HepG2 (cell line): ENCODE results near the gene USP35. TPM values are rescaled to one million over a fixed set of nuclear protein-coding genes. Genes with fewer than 3 reads are reported as not detected.

ENCODE experiments used
- ATAC-seq: fragments of 200-7000 bp; cut with Tn5 transposase; 3 replicates; pipeline ENCODE4 v1.9.1; 2020; ENCODE audit warnings: mild to moderate bottlenecking, moderate library complexity
- BruUV-seq: library from RNA; stranded (reverse); fragments of 400-500 nt; replicated peaks from 2 replicates; lab custom pipeline; 2021; lab: Mats Ljungman, UMichigan
- CTCF ChIA-PET: fragments of 300-600 bp; formaldehyde crosslinking; extraction: SDS; loops from one replicate; lab custom pipeline; 2021; ENCODE audit warnings: low total read pairs, inconsistent platforms, low intra/inter-chr PET ratio; lab: Yijun Ruan, JAX
- POLR2A ChIA-PET: fragments of 350-600 bp; sonication (Branson Sonifier 250); formaldehyde crosslinking; loops from one replicate; lab custom pipeline; 2020; ENCODE audit warnings: antibody characterized with exemption, inconsistent platforms; lab: Yijun Ruan, JAX
- DNase-seq: peaks from one replicate; pipeline ENCODE4 v3.0.0-alpha.2; 2015; ENCODE audit warnings: low spot score
- FAIRE-seq: peaks from 3 replicates; lab custom pipeline; 2011; peaks lifted over from hg19 to GRCh38; lab: Jason Lieb, UNC
- H2AFZ ChIP-seq: one replicate; pipeline ENCODE4 v1.6.1; 2011; ENCODE audit warnings: low read length, inconsistent platforms
- H3K27ac ChIP-seq: fragments of 300-600 bp; 3 replicates; pipeline ENCODE4 v1.8.0; 2011; ENCODE audit warnings: mixed run types, mild to moderate bottlenecking, mixed read lengths, low read length, inconsistent platforms; ENCODE audit not compliant: insufficient read depth; ENCODE audit errors: extremely low read length
- H3K27me3 ChIP-seq, 2 experiments: fragments of 200-600 bp in 1 of 2; 2 replicates in 1 of 2; 3 replicates in 1 of 2; pipeline versions ENCODE4 v1.6.0 to v1.8.0; 2011; ENCODE audit warnings: low read length in 2 of 2, mild to moderate bottlenecking in 2 of 2, moderate library complexity in 2 of 2, inconsistent platforms in 1 of 2; ENCODE audit not compliant: insufficient read depth in 2 of 2, control insufficient read depth in 1 of 2
- H3K36me3 ChIP-seq, 2 experiments: fragments of 200-600 bp in 1 of 2; replicated peaks in 1 of 2; 2 replicates in 1 of 2; 3 replicates in 1 of 2; pipeline versions ENCODE4 v1.5.1 to v1.8.0; 2011; ENCODE audit warnings: low read length in 2 of 2, inconsistent platforms in 1 of 2; ENCODE audit not compliant: insufficient read depth in 2 of 2, control insufficient read depth in 1 of 2
- H3K4me1 ChIP-seq: 2 replicates; pipeline ENCODE4 v1.5.1; 2012; ENCODE audit warnings: low read length, inconsistent platforms; ENCODE audit not compliant: insufficient read depth
- H3K4me2 ChIP-seq: 2 replicates; pipeline ENCODE4 v1.6.0; 2011; ENCODE audit warnings: low read depth, low read length, inconsistent platforms
- H3K4me3 ChIP-seq, 3 experiments: fragments of 200-600 bp in 1 of 3; sonication (generic), shearing (Covaris generic) in 1 of 3; replicated peaks in 1 of 3; 2 replicates each; pipeline ENCODE4 v1.5.1; 2011 to 2016; ENCODE audit warnings: low read length in 3 of 3, inconsistent platforms in 2 of 3, low read depth in 2 of 3, mild to moderate bottlenecking in 2 of 3, control low read depth in 1 of 3, mixed read lengths in 1 of 3; ENCODE audit not compliant: insufficient read depth in 1 of 3
- H3K79me2 ChIP-seq: one replicate; pipeline ENCODE4 v1.6.1; 2011; ENCODE audit warnings: low read length, inconsistent platforms; ENCODE audit not compliant: insufficient read depth
- H3K9ac ChIP-seq: 2 replicates; pipeline ENCODE4 v1.6.0; 2011; ENCODE audit warnings: mild to moderate bottlenecking, low read depth, low read length, inconsistent platforms; ENCODE audit not compliant: insufficient read depth
- H3K9me3 ChIP-seq: 2 replicates; pipeline ENCODE4 v1.5.1; 2012; ENCODE audit warnings: mild to moderate bottlenecking, low read length
- H4K20me1 ChIP-seq: 2 replicates; pipeline ENCODE4 v1.6.0; 2011; ENCODE audit warnings: inconsistent platforms, mild to moderate bottlenecking, low read length, moderate library complexity; ENCODE audit not compliant: insufficient read depth
- ARID2 ChIP-seq: sonication (generic); formaldehyde crosslinking; IDR thresholded peaks from 2 replicates; pipeline ENCODE4 v1.8.1; 2022; ENCODE audit warnings: mild to moderate bottlenecking, missing genetic modification reagents, borderline replicate concordance
- HNRNPL ChIP-seq: fragments of 200-400 bp; formaldehyde crosslinking; IDR thresholded peaks from 2 replicates; pipeline ENCODE4 v1.6.1; 2017; ENCODE audit warnings: mild to moderate bottlenecking, low read depth, low read length
- HOXA3 ChIP-seq: sonication (generic); formaldehyde crosslinking; IDR thresholded peaks from 2 replicates; pipeline ENCODE4 v1.5.0; 2020; ENCODE audit warnings: missing genetic modification reagents
- NFYB ChIP-seq: sonication (generic); formaldehyde crosslinking; IDR thresholded peaks from 2 replicates; pipeline ENCODE4 v1.4.0; 2020; ENCODE audit warnings: missing genetic modification reagents
- ZNF768 ChIP-seq: sonication (generic); formaldehyde crosslinking; IDR thresholded peaks from 2 replicates; pipeline ENCODE4 v1.4.0; 2020; ENCODE audit warnings: missing genetic modification reagents
- WGBS: methylation state at CpG from one replicate; pipeline ENCODE4 v1.1.6; 2017; ENCODE audit warnings: low lambda C conversion rate; 5-methylcytosine and 5-hydroxymethylcytosine counted together
- in situ Hi-C: cut with HindIII; loops from 2 replicates; pipeline ENCODE4 v1.10.0; 2017; ENCODE audit warnings: low pct_unique_long_range_greater_than_20kb; ENCODE audit not compliant: extremely low pct_ligation_motif_present
- intact Hi-C: fragments of 100-400 bp; cut with micrococcal nuclease; formaldehyde crosslinking; loops from one replicate; pipeline ENCODE4 v1.10.0; 2022; ENCODE audit not compliant: unreplicated experiment
- polyA plus RNA-seq, 8 experiments: library from polyadenylated mRNA; depleted of rRNA in 3 of 8; stranded (reverse) in 7 of 8; unstranded in 1 of 8; fragments of >200 nt; fragmentation: Illumina TruSeq in 4 of 8; extraction: Trizol in 4 of 8; gene quantifications; 2 replicates each; pipeline versions ENCODE4 v1.2.1 to v1.2.3, GENCODE V29; 2011 to 2016; ENCODE audit warnings: low read depth in 4 of 8, missing spikeins in 1 of 8, mixed read lengths in 1 of 8; ENCODE audit not compliant: insufficient read depth in 1 of 8
- total RNA-seq, 5 experiments: library from RNA; depleted of rRNA; stranded (reverse); fragments of >200 nt; fragmentation: Illumina TruSeq; extraction: Trizol; gene quantifications; 2 replicates each; pipeline ENCODE4 v1.2.3, GENCODE V29; 2016; ENCODE audit warnings: low read depth in 1 of 5
- TF ChIP-seq, protein P1 (sequence below): sonication (generic); formaldehyde crosslinking; IDR thresholded peaks from 2 replicates; pipeline ENCODE4 v1.5.1; 2020; ENCODE audit warnings: mild to moderate bottlenecking, missing genetic modification reagents
- TF ChIP-seq, protein P2 (sequence below): sonication (generic); formaldehyde crosslinking; IDR thresholded peaks from 2 replicates; pipeline ENCODE4 v1.4.0; 2020; ENCODE audit warnings: mild to moderate bottlenecking, missing genetic modification reagents

The USP35 gene
- total and polyA plus RNA-seq, 2 of the 13 experiments (the other 11 are each of a cell fraction or from before 2014, with no cell fraction given), result 4.6 to 7.7 TPM

DNA sequence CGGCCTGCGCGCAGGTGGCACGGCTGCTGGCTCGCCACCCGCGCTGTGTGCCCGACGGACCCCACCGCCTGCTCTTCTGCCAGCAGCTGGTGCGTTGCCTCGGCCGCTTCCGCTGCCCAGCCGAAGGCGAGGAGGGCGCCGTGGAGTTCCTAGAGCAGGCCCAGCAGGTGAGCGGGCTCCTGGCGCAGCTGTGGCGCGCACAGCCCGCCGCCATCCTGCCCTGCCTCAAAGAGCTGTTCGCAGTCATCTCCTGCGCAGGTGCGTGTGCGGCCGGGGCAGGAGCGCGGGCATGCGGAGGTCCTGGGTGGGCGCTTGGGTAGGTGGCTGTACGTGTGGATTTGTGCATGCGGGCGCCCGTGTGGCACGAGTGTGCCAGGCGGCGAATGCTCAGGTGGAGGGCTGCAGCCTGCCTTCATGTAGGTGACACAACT lies 8.0 kb downstream of the USP35 start:
- 99% methylated on average over 38 of the region's 40 CpGs for WGBS
- TF ChIP-seq ARID2 (CRISPR knock-in tag) (no peak), HNRNPL (0 out of 2 replicates have a peak, but pooled peaks have one; percentile 35), HOXA3 (CRISPR knock-in tag) (0 out of 2 replicates have a peak, but pooled peaks have one; percentile 5), NFYB (CRISPR knock-in tag) (no peak)
- TF ChIP-seq, protein P1, sequence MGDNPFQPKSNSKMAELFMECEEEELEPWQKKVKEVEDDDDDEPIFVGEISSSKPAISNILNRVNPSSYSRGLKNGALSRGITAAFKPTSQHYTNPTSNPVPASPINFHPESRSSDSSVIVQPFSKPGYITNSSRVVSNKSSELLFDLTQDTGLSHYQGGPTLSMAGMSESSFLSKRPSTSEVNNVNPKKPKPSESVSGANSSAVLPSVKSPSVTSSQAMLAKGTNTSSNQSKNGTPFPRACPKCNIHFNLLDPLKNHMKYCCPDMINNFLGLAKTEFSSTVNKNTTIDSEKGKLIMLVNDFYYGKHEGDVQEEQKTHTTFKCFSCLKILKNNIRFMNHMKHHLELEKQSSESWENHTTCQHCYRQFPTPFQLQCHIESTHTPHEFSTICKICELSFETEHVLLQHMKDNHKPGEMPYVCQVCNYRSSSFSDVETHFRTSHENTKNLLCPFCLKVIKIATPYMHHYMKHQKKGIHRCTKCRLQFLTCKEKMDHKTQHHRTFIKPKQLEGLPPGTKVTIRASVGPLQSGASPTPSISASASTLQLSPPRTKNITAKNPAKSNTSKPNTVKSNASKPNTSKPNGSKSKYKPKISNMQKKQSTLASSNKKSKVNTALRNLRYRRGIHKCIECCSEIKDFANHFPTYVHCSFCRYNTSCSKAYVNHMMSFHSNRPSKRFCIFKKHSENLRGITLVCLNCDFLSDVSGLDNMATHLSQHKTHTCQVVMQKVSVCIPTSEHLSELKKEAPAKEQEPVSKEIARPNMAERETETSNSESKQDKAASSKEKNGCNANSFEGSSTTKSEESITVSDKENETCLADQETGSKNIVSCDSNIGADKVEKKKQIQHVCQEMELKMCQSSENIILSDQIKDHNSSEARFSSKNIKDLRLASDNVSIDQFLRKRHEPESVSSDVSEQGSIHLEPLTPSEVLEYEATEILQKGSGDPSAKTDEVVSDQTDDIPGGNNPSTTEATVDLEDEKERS (CRISPR knock-in tag), result no peak
- no peaks in the 10 kb centered on the region for H3K9me3 ChIP-seq
- intact Hi-C loops, result no loop called here
- DNase-seq, result no peak
- POLR2A ChIA-PET, result no interaction called here
- BruUV-seq, result no TSS peak
- H3K4me2 ChIP-seq, result no peak overlapping the region
- FAIRE-seq, result no peak
- no peaks in the 10 kb centered on the region for H4K20me1 ChIP-seq
- H3K36me3 ChIP-seq, result peaks cover 12 to 32% of the 10 kb centered on the region in 2 experiments; a peak in 4 of 5 replicates
- no peak overlapping the region for H2AFZ ChIP-seq
- CTCF ChIA-PET, result no interaction called here
- H3K4me1 ChIP-seq, result peaks cover 48% of the 10 kb centered on the region
- ATAC-seq, result no peak
- no peak overlapping the region for H3K27ac ChIP-seq
- H3K9ac ChIP-seq, result no peak overlapping the region
- H3K4me3 ChIP-seq, result no peak overlapping the region
- in situ Hi-C loops, result no loop called here
- no peaks in the 10 kb centered on the region for H3K79me2 ChIP-seq
- H3K27me3 ChIP-seq, result no peaks in the 10 kb centered on the region

GRCh38 chr11:78197816-78198215 lies 9.1 kb downstream of the USP35 start:
- POLR2A ChIA-PET, result no interaction called here
- H3K9me3 ChIP-seq, result no peaks in the 10 kb centered on the region
- no peak overlapping the region for H3K9ac ChIP-seq
- intact Hi-C loops (no loop called here), in situ Hi-C loops (no loop called here)
- H3K4me1 ChIP-seq, result peaks cover 48% of the 10 kb centered on the region
- BruUV-seq, result no TSS peak
- CTCF ChIA-PET, result no interaction called here
- no peak for FAIRE-seq
- H3K27me3 ChIP-seq, result no peaks in the 10 kb centered on the region
- H3K4me2 ChIP-seq, result no peak overlapping the region
- no peaks in the 10 kb centered on the region for H4K20me1 ChIP-seq
- WGBS, result 96% methylated on average over 3 of the region's 8 CpGs
- peaks cover 12 to 32% of the 10 kb centered on the region in 2 experiments; a peak in 4 of 5 replicates for H3K36me3 ChIP-seq
- H2AFZ ChIP-seq, result no peak overlapping the region
- no peak for ATAC-seq
- no peak overlapping the region for H3K27ac ChIP-seq
- no peak for DNase-seq
- H3K79me2 ChIP-seq, result no peaks in the 10 kb centered on the region
- H3K4me3 ChIP-seq, result no peak overlapping the region
- peak; percentile 44; the same call in 1 of the 2 replicates for TF ChIP-seq ZNF768 (CRISPR knock-in tag)
- TF ChIP-seq, protein P2, sequence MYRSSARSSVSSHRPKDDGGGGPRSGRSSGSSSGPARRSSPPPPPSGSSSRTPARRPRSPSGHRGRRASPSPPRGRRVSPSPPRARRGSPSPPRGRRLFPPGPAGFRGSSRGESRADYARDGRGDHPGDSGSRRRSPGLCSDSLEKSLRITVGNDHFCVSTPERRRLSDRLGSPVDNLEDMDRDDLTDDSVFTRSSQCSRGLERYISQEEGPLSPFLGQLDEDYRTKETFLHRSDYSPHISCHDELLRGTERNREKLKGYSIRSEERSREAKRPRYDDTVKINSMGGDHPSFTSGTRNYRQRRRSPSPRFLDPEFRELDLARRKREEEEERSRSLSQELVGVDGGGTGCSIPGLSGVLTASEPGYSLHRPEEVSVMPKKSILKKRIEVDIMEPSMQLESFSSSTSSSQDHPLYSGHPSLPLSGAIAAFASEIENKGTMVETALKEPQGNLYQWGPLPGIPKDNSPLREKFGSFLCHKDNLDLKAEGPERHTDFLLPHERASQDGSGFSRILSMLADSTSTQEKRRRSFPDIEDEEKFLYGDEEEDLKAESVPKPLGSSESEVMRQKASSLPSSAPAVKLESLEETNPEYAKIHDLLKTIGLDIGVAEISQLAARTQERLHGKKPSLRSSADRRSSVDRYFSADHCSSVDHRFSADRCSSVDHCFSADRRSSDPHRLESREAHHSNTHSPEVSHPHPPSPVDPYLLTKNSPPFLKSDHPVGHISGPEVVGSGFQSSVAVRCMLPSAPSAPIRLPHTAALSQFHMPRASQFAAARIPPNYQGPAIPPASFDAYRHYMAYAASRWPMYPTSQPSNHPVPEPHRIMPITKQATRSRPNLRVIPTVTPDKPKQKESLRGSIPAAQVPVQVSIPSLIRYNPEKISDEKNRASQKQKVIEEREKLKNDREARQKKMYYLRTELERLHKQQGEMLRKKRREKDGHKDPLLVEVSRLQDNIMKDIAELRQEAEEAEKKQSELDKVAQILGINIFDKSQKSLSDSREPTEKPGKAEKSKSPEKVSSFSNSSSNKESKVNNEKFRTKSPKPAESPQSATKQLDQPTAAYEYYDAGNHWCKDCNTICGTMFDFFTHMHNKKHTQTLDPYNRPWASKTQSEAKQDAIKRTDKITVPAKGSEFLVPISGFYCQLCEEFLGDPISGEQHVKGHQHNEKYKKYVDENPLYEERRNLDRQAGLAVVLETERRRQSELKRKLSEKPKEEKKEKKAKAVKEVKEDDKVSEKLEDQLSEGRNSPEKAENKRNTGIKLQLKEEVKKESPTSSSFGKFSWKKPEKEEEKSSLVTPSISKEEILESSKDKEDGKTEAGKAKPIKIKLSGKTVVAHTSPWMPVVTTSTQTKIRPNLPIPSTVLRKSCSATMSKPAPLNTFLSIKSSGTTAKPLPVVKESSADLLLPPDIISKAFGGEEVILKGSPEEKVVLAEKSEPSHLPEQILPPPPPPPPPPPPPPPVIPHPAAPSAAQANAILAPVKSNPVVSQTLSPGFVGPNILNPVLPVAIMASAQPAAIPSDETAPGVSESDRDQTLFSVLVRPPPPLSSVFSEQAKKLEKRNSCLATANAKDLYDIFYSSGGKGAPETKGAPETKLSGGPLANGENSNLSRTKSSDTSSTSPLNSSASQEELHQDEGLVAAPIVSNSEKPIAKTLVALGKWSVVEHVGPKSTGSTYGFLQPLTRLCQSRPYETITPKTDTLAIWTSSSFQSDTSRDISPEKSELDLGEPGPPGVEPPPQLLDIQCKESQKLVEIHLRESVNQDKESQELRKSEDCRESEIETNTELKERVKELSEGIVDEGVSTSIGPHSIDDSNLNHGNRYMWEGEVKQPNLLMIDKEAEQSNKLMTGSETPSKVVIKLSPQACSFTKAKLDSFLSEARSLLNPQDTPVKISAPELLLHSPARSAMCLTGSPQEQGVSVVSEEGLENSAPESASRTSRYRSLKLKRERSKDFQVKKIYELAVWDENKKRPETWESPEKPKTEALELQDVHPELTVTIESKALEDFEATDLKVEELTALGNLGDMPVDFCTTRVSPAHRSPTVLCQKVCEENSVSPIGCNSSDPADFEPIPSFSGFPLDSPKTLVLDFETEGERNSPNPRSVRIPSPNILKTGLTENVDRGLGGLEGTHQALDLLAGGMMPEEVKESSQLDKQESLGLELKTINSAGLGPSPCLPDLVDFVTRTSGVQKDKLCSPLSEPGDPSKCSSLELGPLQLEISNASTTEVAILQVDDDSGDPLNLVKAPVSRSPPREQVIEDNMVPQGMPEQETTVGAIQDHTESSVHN (CRISPR knock-in tag), result no peak
